ENCODE data around the gene SNUPN. TPM values are rescaled to one million over a fixed set of nuclear protein-coding genes. Genes with fewer than 3 reads are reported as not detected.

The SNUPN gene
- polyA plus RNA-seq, 1 of the 3 experiments (the other 2 are of a cell fraction), result 31.7 TPM

GRCh38 chr15:75662823-75663519, 37.4 kb upstream of the SNUPN start:
- H3K27ac ChIP-seq (ENCODE audit: low read depth in 2 of 2, low read length in 1 of 2), result no peak overlapping the region
- peaks cover 29% of the 10 kb centered on the region for H3F3A ChIP-seq (replicated peaks; ENCODE audit: insufficient read depth)
- H3K79me2 ChIP-seq (ENCODE audit: insufficient read depth), result peaks cover 33% of the 10 kb centered on the region
- CTCF ChIA-PET, result interaction anchor here (1.9 kb wide), 1 partner anchor 295 kb away, joined by 5 read pairs; no protein-coding TSS in a partner anchor
- WGBS (ENCODE audit: low lambda C conversion rate), result 97% methylated on average over 9 of the region's 9 CpGs
- H3K9ac ChIP-seq, result no peak overlapping the region
- TF ChIP-seq ELF1 (IDR thresholded peaks at IDR 0.05) (no peak), MXI1 (IDR thresholded peaks at IDR 0.05; ENCODE audit: low read depth, low read length) (no peak), TAF1 (IDR thresholded peaks at IDR 0.05; ENCODE audit: borderline replicate concordance, low read depth, low read length) (no peak), EZH2phosphoT487 (IDR thresholded peaks at IDR 0.05; ENCODE audit: borderline replicate concordance, low read depth) (no peak), EP300 (IDR thresholded peaks at IDR 0.05; ENCODE audit: borderline replicate concordance in 1 of 2, low read depth in 1 of 2, low read length in 1 of 2) (no peak), GATA2 (CRISPR knock-in tag; IDR thresholded peaks at IDR 0.05) (no peak), CTCF (IDR thresholded peaks at IDR 0.05) (no peak), TCF12 (IDR thresholded peaks at IDR 0.05) (no peak), RCOR1 (IDR thresholded peaks at IDR 0.05; ENCODE audit: low read length) (no peak), POLR2AphosphoS5 (IDR thresholded peaks at IDR 0.05; ENCODE audit: low read depth, low read length) (no peak), NFIC (IDR thresholded peaks at IDR 0.05; ENCODE audit: borderline replicate concordance) (no peak), GABPA (IDR thresholded peaks at IDR 0.05; ENCODE audit: low read depth) (no peak), YY1 (IDR thresholded peaks at IDR 0.05; ENCODE audit: low read depth) (no peak), PBX3 (IDR thresholded peaks at IDR 0.05) (no peak), ZBTB33 (IDR thresholded peaks at IDR 0.05; ENCODE audit: borderline replicate concordance, low read depth) (no peak)
- TF ChIP-seq, protein P1, sequence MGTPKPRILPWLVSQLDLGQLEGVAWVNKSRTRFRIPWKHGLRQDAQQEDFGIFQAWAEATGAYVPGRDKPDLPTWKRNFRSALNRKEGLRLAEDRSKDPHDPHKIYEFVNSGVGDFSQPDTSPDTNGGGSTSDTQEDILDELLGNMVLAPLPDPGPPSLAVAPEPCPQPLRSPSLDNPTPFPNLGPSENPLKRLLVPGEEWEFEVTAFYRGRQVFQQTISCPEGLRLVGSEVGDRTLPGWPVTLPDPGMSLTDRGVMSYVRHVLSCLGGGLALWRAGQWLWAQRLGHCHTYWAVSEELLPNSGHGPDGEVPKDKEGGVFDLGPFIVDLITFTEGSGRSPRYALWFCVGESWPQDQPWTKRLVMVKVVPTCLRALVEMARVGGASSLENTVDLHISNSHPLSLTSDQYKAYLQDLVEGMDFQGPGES (IDR thresholded peaks at IDR 0.05; ENCODE audit: low read depth, low read length), result no peak
- DNase-seq, result no peak
- H3K27me3 ChIP-seq (ENCODE audit: insufficient read depth), result no peaks in the 10 kb centered on the region
- peaks cover 0 to 5% of the 10 kb centered on the region in 2 experiments for H3K36me3 ChIP-seq (replicated peaks in 1 of 2; ENCODE audit: control insufficient read depth in 1 of 2, insufficient read depth in 2 of 2, low read length in 1 of 2)
- no peak overlapping the region for H3K4me3 ChIP-seq (ENCODE audit: low read depth in 2 of 2, low read length in 1 of 2)
- no peak overlapping the region for H2AFZ ChIP-seq (ENCODE audit: low read depth)
- no peaks in the 10 kb centered on the region for H4K20me1 ChIP-seq (ENCODE audit: insufficient read depth)
- no peaks in the 10 kb centered on the region for H3K9me2 ChIP-seq
- H3K4me1 ChIP-seq (ENCODE audit: control insufficient read depth in 1 of 2, insufficient read depth in 2 of 2, low read depth in 1 of 2, low read length in 1 of 2), result peaks cover 34% of the 10 kb centered on the region in 2 experiments; a peak in 3 of 4 replicates
- H3K4me2 ChIP-seq, result no peak overlapping the region
- no peaks in the 10 kb centered on the region for H3K9me3 ChIP-seq
- POLR2A ChIA-PET, result no interaction called here

All from SK-N-SH (cell line).